Measurements from ENCODE around the gene KRT73. TPM values are rescaled to one million over a fixed set of nuclear protein-coding genes. Genes with fewer than 3 reads are reported as not detected.

KRT73 gene
- total RNA-seq, 1 donor from 2014 or later: not detected

DNA sequence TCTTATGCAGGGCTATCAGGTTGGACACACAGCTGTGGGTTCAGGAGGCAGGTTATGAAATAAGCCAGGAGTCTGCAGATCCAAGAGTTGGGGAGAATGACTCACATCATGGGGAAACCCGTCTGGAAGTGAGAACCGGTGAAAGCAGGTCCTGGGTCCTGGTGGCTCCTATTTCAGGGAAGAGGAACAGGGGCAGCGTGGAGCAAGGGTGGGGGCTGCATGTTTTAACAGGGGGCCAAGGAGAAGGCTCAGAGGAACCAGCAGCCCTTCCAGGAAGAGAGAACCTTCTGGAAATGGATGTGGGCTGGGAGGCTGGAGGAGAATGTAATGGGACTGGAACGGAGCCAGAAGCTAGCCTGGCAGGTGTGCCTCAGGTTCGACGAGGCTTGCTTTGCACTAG lies 36.9 kb downstream of the KRT73 start:
- no peaks in the 10 kb centered on the region for H3K4me1 Mint-ChIP-seq
- intact Hi-C loops (cut with micrococcal nuclease): no loop called here
- H3K27me3 Mint-ChIP-seq: peaks cover 8% of the 10 kb centered on the region
- H3K27ac Mint-ChIP-seq: no peak overlapping the region
- H3K36me3 Mint-ChIP-seq (ENCODE audit: low read depth): no peaks in the 10 kb centered on the region
- TF ChIP-seq, protein P1, sequence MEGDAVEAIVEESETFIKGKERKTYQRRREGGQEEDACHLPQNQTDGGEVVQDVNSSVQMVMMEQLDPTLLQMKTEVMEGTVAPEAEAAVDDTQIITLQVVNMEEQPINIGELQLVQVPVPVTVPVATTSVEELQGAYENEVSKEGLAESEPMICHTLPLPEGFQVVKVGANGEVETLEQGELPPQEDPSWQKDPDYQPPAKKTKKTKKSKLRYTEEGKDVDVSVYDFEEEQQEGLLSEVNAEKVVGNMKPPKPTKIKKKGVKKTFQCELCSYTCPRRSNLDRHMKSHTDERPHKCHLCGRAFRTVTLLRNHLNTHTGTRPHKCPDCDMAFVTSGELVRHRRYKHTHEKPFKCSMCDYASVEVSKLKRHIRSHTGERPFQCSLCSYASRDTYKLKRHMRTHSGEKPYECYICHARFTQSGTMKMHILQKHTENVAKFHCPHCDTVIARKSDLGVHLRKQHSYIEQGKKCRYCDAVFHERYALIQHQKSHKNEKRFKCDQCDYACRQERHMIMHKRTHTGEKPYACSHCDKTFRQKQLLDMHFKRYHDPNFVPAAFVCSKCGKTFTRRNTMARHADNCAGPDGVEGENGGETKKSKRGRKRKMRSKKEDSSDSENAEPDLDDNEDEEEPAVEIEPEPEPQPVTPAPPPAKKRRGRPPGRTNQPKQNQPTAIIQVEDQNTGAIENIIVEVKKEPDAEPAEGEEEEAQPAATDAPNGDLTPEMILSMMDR (IDR thresholded peaks at IDR 0.05): no peak
- no peaks in the 10 kb centered on the region for H3K9me3 Mint-ChIP-seq
- DNase-seq (no peak), ATAC-seq (ENCODE audit: low read depth) (no peak)
- CTCF ChIA-PET: interaction anchor here (2.3 kb wide), 1 partner anchor 299 kb away, joined by 10 read pairs; no protein-coding TSS in a partner anchor
- POLR2A ChIA-PET: no interaction called here
- no peak overlapping the region for H3K4me3 Mint-ChIP-seq

DNA sequence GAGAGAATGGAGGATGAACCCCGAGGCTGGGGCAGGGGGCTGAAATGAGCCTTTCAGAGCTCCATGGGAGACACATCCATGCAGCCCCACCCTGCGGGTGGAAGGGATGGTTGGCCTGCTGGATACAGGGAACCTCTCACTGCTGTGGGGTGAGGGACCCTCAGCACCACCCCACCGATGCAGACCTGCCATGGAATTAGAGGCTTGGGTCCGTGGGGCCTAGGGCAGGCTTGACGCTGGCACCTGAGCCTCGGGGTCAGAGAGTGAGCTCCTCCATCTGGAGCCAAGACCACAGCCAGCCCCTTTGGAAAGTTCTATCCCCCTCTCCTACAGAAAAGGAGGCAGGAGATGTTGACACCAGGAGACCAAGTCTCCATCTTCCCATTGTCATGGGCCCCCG lies 37.3 kb downstream of the KRT73 start:
- no peak for DNase-seq
- ChIA-PET CTCF (interaction anchor here (2.3 kb wide), 1 partner anchor 299 kb away, joined by 10 read pairs; no protein-coding TSS in a partner anchor), POLR2A (no interaction called here)
- Mint-ChIP-seq H3K9me3 (no peaks in the 10 kb centered on the region), H3K4me3 (no peak overlapping the region), H3K27me3 (peaks cover 9% of the 10 kb centered on the region), H3K36me3 (ENCODE audit: low read depth) (no peaks in the 10 kb centered on the region), H3K27ac (no peak overlapping the region), H3K4me1 (no peaks in the 10 kb centered on the region)
- TF ChIP-seq, protein P1 (IDR thresholded peaks at IDR 0.05): no peak
- intact Hi-C loops (cut with micrococcal nuclease): no loop called here
- no peak for ATAC-seq (ENCODE audit: low read depth)

DNA sequence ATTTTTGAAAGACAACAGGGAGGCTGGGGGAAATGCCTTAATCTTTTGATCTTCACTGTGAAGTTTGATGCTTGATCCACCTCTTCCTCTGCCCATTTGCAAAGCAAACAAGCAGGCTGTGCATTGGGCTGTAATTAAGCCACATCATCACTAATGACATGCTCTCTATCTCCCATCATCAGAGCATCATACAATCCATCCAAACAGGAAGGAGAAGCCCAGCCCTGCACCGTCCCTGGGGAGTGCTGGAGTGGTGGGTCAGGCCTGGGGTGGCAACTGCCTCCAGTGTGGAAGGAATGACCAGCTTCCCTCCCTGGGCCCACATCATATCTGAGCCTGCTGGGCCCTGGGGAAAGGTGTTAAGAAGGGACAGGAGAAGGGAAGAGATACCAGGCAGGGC lies 37.9 kb downstream of the KRT73 start:
- Mint-ChIP-seq H3K27ac (no peak overlapping the region), H3K36me3 (ENCODE audit: low read depth) (no peaks in the 10 kb centered on the region), H3K4me1 (no peaks in the 10 kb centered on the region), H3K4me3 (no peak overlapping the region), H3K27me3 (peaks cover 10% of the 10 kb centered on the region), H3K9me3 (no peaks in the 10 kb centered on the region)
- intact Hi-C loops (cut with micrococcal nuclease): no loop called here
- DNase-seq (no peak), ATAC-seq (ENCODE audit: low read depth) (no peak)
- POLR2A ChIA-PET: no interaction called here
- CTCF ChIA-PET: interaction anchor here (2.3 kb wide), 1 partner anchor 300 kb away, joined by 10 read pairs; no protein-coding TSS in a partner anchor
- TF ChIP-seq, protein P1 (IDR thresholded peaks at IDR 0.05): no peak

DNA sequence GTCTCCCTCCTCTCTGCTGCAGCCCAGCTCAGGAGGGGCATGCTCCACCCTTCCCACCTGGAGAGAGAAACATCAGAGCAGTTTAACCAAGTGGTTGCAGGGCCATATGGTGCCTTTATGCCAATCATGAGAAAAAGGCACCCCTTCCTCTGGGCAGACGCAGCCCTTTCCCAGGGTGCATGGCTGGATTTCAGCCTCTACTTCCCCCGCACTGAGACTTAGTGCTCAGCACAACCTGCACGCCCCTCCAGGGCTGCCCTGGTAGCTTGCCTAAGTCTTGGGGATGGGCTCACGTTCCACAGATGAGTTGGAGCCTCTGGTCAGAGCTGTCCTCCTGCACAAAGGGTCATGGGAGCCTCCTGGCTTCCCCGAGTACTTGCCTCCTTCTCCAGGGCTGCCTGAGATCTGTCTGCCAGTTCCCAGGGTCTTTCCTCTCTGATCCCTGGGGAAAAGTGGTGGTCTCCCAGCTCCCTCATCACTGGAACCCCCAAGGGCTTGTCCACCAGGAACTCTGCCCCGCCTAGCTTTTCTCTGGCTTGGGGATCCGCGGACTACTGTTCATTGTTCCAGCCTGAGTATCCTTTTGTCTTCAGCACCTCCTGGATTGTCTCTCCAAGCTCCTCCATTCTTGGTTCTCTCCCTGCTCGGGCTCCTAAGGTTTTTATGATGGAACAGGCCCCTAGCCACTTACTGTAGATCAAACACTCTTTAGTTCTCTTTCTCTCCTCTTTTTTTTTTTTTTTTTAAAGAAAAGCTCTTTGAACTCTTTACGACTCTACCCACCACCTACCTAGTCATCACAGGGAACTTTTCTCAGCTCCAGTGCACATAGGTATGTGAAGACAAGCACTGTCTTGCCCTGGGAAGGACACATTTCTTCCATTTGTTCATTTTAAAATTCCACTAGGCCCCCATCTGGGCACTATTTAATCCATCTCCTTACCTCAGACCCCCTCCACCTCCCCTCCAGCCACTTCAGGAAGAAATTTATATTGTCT lies 38.6 kb downstream of the KRT73 start:
- DNase-seq: no peak
- TF ChIP-seq, protein P1 (IDR thresholded peaks at IDR 0.05): no peak
- no peaks in the 10 kb centered on the region for H3K9me3 Mint-ChIP-seq
- ChIA-PET POLR2A (interaction anchor here (0.7 kb wide), 1 partner anchor 43 kb away, joined by 5 read pairs; no protein-coding TSS in a partner anchor), CTCF (no interaction called here)
- H3K4me3 Mint-ChIP-seq: no peak overlapping the region
- H3K27ac Mint-ChIP-seq: no peak overlapping the region
- intact Hi-C loops (cut with micrococcal nuclease): no loop called here
- peaks cover 10% of the 10 kb centered on the region for H3K27me3 Mint-ChIP-seq
- ATAC-seq (ENCODE audit: low read depth): no peak
- no peaks in the 10 kb centered on the region for H3K36me3 Mint-ChIP-seq (ENCODE audit: low read depth)
- H3K4me1 Mint-ChIP-seq: no peaks in the 10 kb centered on the region

DNA sequence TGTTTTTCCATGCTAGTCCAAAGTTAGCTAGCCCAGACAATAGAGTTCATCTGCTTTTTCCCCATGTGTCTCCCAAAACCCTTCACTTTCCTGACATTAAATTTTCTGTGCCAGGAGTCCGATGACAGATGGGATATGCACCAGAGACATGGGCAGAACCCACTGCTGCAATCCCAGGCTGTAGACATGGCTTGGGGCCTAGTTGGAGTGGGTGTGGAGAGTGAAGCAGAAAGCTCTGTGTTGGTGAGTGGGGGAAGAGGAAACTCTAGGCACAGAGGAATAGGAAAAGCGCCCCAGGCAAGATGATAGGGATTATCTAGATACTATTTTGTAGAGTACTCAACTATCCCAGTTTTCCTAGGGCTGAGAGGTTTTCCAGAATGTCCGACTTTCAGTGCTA lies 39.9 kb downstream of the KRT73 start:
- no peaks in the 10 kb centered on the region for H3K4me1 Mint-ChIP-seq
- no peak overlapping the region for H3K27ac Mint-ChIP-seq
- TF ChIP-seq, protein P1 (IDR thresholded peaks at IDR 0.05): no peak
- CTCF ChIA-PET: no interaction called here
- no peaks in the 10 kb centered on the region for H3K36me3 Mint-ChIP-seq (ENCODE audit: low read depth)
- ATAC-seq (ENCODE audit: low read depth) (no peak), DNase-seq (no peak)
- POLR2A ChIA-PET: interaction anchor here (0.6 to 0.7 kb wide), 2 partner anchors 26 to 248 kb away, joined by 5 to 8 read pairs; no protein-coding TSS in a partner anchor
- no peaks in the 10 kb centered on the region for H3K9me3 Mint-ChIP-seq
- no peak overlapping the region for H3K4me3 Mint-ChIP-seq
- intact Hi-C loops (cut with micrococcal nuclease): no loop called here
- peaks cover 10% of the 10 kb centered on the region for H3K27me3 Mint-ChIP-seq

Measured in activated B cell treated with CpG ODN at 0.5 μM for 24 hours (primary cell).